Measurements from ENCODE around the gene AACS.

- TF ChIP-seq CTCF (IDR thresholded peaks at IDR 0.05; ENCODE audit: low read depth, low read length, missing input control) = no peak
- TF ChIP-seq TAF1 (conservative IDR thresholded peaks at IDR 0.05) = no peak
- no peak for TF ChIP-seq RAD21 (IDR thresholded peaks at IDR 0.05)
- no peak for TF ChIP-seq REST (IDR thresholded peaks at IDR 0.05)
- no peak for TF ChIP-seq JUND (IDR thresholded peaks at IDR 0.05)
- no peak for TF ChIP-seq YY1 (IDR thresholded peaks at IDR 0.05)
- TF ChIP-seq RXRA (IDR thresholded peaks at IDR 0.05) = no peak
- TF ChIP-seq EGR1 (IDR thresholded peaks at IDR 0.05; ENCODE audit: low read depth in 2 of 2) = no peak
- TF ChIP-seq MAX (IDR thresholded peaks at IDR 0.05) = no peak
- TF ChIP-seq ATF3 (IDR thresholded peaks at IDR 0.05) = no peak
- no peak for TF ChIP-seq GABPA (IDR thresholded peaks at IDR 0.05 in 1 of 2, conservative IDR thresholded peaks at IDR 0.05 in 1 of 2)
Observed at GRCh38 chr12:125071456-125071855, 6.2 kb downstream of the AACS start.
